GM12878 (cell line): Measurements from ENCODE around the gene TMEM14C.

Experiments used
- ATF7 ChIP-seq: fragments of 450-650 bp; IDR thresholded peaks from 2 replicates; pipeline ENCODE4 v1.6.1; 2016; ENCODE audit warnings: low read depth, mild to moderate bottlenecking
- CBX5 ChIP-seq: sonication (generic); IDR thresholded peaks from 2 replicates; pipeline ENCODE4 v1.6.1; 2016; ENCODE audit warnings: low read depth, moderate library complexity, mild to moderate bottlenecking, inconsistent platforms
- CREB1 ChIP-seq: IDR thresholded peaks from 2 replicates; pipeline ENCODE4 v1.6.1; 2012; ENCODE audit warnings: low read depth, mild to moderate bottlenecking, inconsistent platforms
- CTCF ChIP-seq, 3 experiments: IDR thresholded peaks in 2 of 3; conservative IDR thresholded peaks in 1 of 3; 2 replicates each; pipeline ENCODE4 v1.5.1; 2011; ENCODE audit warnings: low read depth in 3 of 3, low read length in 3 of 3, mild to moderate bottlenecking in 3 of 3, control low read depth in 2 of 3, moderate library complexity in 2 of 3, inconsistent platforms in 1 of 3, mixed read lengths in 1 of 3; ENCODE audit not compliant: control insufficient read depth in 2 of 3, insufficient read depth in 1 of 3; ENCODE audit errors: extremely low read depth in 1 of 3
- EGR1 ChIP-seq, 2 experiments: IDR thresholded peaks; 1 replicate in 1 of 2; 2 replicates in 1 of 2; pipeline ENCODE4 v1.6.1; 2011 to 2012; ENCODE audit warnings: low read depth in 2 of 2, low read length in 2 of 2, borderline replicate concordance in 1 of 2, mild to moderate bottlenecking in 1 of 2, moderate library complexity in 1 of 2
- EZH2 ChIP-seq: IDR thresholded peaks from 2 replicates; pipeline ENCODE4 v1.6.1; 2012; ENCODE audit warnings: low read depth, mild to moderate bottlenecking, control low read depth, inconsistent platforms, low read length, borderline replicate concordance; ENCODE audit not compliant: control insufficient read depth
- MAX ChIP-seq: IDR thresholded peaks from 2 replicates; pipeline ENCODE4 v1.6.1; 2012; ENCODE audit warnings: low read depth, low read length, improper control_type of control experiment
- PAX5 ChIP-seq: IDR thresholded peaks from 2 replicates; pipeline ENCODE4 v1.6.1; 2011; ENCODE audit warnings: low read depth, low read length, borderline replicate concordance
- SP1 ChIP-seq: IDR thresholded peaks from one replicate; pipeline ENCODE4 v1.6.1; 2011; ENCODE audit warnings: low read depth, low read length
- SRF ChIP-seq, 2 experiments: IDR thresholded peaks; 2 replicates each; pipeline ENCODE4 v1.6.1; 2011; ENCODE audit warnings: low read depth in 2 of 2, low read length in 2 of 2, mild to moderate bottlenecking in 1 of 2, moderate library complexity in 1 of 2
- ZBTB33 ChIP-seq: fragments of 450-650 bp; IDR thresholded peaks from 2 replicates; pipeline ENCODE4 v1.6.1; 2017; ENCODE audit warnings: mild to moderate bottlenecking
- TF ChIP-seq, protein P1 (sequence below): IDR thresholded peaks from 2 replicates; pipeline ENCODE4 v1.6.1; 2011; ENCODE audit warnings: mild to moderate bottlenecking, low read depth, low read length, moderate library complexity; ENCODE audit not compliant: insufficient replicate concordance
- TF ChIP-seq, protein P2 (sequence below): fragments of 450-650 bp; IDR thresholded peaks from 2 replicates; pipeline ENCODE4 v1.6.1; 2018; ENCODE audit warnings: mild to moderate bottlenecking, low read depth, moderate library complexity; ENCODE audit not compliant: partially characterized antibody

- TF ChIP-seq MAX (no peak), EZH2 (no peak), EGR1 (IDR thresholded peaks at IDR 0.05; ENCODE audit: borderline replicate concordance in 1 of 2, low read depth in 2 of 2, low read length in 2 of 2) (no peak), CTCF (IDR thresholded peaks at IDR 0.05 in 2 of 3, conservative IDR thresholded peaks at IDR 0.05 in 1 of 3; ENCODE audit: control insufficient read depth in 2 of 3, extremely low read depth in 1 of 3, insufficient read depth in 1 of 3, low read depth in 3 of 3, low read length in 3 of 3) (no peak), ZBTB33 (no peak), CREB1 (no peak), SP1 (no peak), CBX5 (no peak), ATF7 (no peak), PAX5 (no peak), SRF (IDR thresholded peaks at IDR 0.05; ENCODE audit: low read depth in 2 of 2, low read length in 2 of 2) (no peak)
- TF ChIP-seq, protein P1, sequence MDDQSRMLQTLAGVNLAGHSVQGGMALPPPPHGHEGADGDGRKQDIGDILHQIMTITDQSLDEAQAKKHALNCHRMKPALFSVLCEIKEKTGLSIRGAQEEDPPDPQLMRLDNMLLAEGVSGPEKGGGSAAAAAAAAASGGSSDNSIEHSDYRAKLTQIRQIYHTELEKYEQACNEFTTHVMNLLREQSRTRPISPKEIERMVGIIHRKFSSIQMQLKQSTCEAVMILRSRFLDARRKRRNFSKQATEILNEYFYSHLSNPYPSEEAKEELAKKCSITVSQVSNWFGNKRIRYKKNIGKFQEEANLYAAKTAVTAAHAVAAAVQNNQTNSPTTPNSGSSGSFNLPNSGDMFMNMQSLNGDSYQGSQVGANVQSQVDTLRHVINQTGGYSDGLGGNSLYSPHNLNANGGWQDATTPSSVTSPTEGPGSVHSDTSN = no peak
- TF ChIP-seq, protein P2, sequence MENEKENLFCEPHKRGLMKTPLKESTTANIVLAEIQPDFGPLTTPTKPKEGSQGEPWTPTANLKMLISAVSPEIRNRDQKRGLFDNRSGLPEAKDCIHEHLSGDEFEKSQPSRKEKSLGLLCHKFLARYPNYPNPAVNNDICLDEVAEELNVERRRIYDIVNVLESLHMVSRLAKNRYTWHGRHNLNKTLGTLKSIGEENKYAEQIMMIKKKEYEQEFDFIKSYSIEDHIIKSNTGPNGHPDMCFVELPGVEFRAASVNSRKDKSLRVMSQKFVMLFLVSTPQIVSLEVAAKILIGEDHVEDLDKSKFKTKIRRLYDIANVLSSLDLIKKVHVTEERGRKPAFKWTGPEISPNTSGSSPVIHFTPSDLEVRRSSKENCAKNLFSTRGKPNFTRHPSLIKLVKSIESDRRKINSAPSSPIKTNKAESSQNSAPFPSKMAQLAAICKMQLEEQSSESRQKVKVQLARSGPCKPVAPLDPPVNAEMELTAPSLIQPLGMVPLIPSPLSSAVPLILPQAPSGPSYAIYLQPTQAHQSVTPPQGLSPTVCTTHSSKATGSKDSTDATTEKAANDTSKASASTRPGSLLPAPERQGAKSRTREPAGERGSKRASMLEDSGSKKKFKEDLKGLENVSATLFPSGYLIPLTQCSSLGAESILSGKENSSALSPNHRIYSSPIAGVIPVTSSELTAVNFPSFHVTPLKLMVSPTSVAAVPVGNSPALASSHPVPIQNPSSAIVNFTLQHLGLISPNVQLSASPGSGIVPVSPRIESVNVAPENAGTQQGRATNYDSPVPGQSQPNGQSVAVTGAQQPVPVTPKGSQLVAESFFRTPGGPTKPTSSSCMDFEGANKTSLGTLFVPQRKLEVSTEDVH = no peak
Measured at GRCh38 chr6:10713962-10714361, 8.9 kb upstream of the TMEM14C start.
